K562 (cell line): ENCODE measurements around the gene NTRK3. TPM values are rescaled to one million over a fixed set of nuclear protein-coding genes. Genes with fewer than 3 reads are reported as not detected.

ENCODE experiments used
- ATAC-seq: fragments of 200-7000 bp; cut with Tn5 transposase; 3 replicates; pipeline ENCODE4 v1.9.1; 2020; ENCODE audit warnings: moderate library complexity
- BruUV-seq: library from RNA; stranded (reverse); fragments of 400-500 nt; replicated peaks from 2 replicates; lab custom pipeline; 2021; lab: Mats Ljungman, UMichigan
- CTCF ChIA-PET: fragments of 300-600 bp; formaldehyde crosslinking; extraction: SDS; loops from one replicate; lab custom pipeline; 2021; ENCODE audit warnings: low intra/inter-chr PET ratio; lab: Yijun Ruan, JAX
- POLR2A ChIA-PET: fragments of 300-600, 350-650 bp; sonication (Branson Sonifier 250); formaldehyde crosslinking; extraction: SDS; loops from one replicate; lab custom pipeline; 2021; ENCODE audit warnings: antibody characterized with exemption, inconsistent platforms; lab: Yijun Ruan, JAX
- DNase-seq, 4 experiments: peaks; one replicate each; pipeline versions ENCODE4 v3.0.0 to v3.0.0-alpha.2; 2011 to 2018; ENCODE audit warnings: low spot score in 3 of 4, mixed read lengths in 3 of 4; ENCODE audit errors: extremely low read depth in 1 of 4
- FAIRE-seq: peaks from 2 replicates; lab custom pipeline; 2011; peaks lifted over from hg19 to GRCh38; lab: Jason Lieb, UNC
- H2AFZ ChIP-seq: 2 replicates; pipeline ENCODE4 v1.6.0; 2011; ENCODE audit warnings: low read depth, low read length, control low read depth, inconsistent platforms
- H3K27ac ChIP-seq: fragments of 200-600 bp; 3 replicates; pipeline ENCODE4 v1.8.0; 2011; ENCODE audit warnings: low read depth, mild to moderate bottlenecking, control low read depth, inconsistent platforms, low read length, moderate library complexity, mixed read lengths; ENCODE audit errors: extremely low read depth
- H3K27me3 ChIP-seq, 2 experiments: fragments of 300-600 bp in 1 of 2; 2 replicates in 1 of 2; 3 replicates in 1 of 2; pipeline versions ENCODE4 v1.6.0 to v1.8.0; 2011; ENCODE audit warnings: inconsistent platforms in 2 of 2, low read length in 2 of 2, mild to moderate bottlenecking in 1 of 2, mixed read lengths in 1 of 2, moderate library complexity in 1 of 2; ENCODE audit not compliant: control insufficient read depth in 2 of 2, insufficient read depth in 2 of 2
- H3K36me3 ChIP-seq: fragments of 300-600 bp; 3 replicates; pipeline ENCODE4 v1.8.0; 2011; ENCODE audit warnings: mild to moderate bottlenecking, low read length, inconsistent platforms; ENCODE audit not compliant: control insufficient read depth, insufficient read depth
- H3K4me1 ChIP-seq, 2 experiments: fragments of 200-600 bp in 1 of 2; replicated peaks in 1 of 2; 2 replicates in 1 of 2; 3 replicates in 1 of 2; pipeline versions ENCODE4 v1.5.1 to v1.8.0; 2011; ENCODE audit warnings: inconsistent platforms in 2 of 2, low read length in 2 of 2, mild to moderate bottlenecking in 1 of 2, mixed read lengths in 1 of 2, moderate library complexity in 1 of 2; ENCODE audit not compliant: control insufficient read depth in 2 of 2, insufficient read depth in 2 of 2
- H3K4me2 ChIP-seq: 2 replicates; pipeline ENCODE4 v1.6.1; 2011; ENCODE audit warnings: low read length, control low read depth, inconsistent platforms, mixed read lengths; ENCODE audit not compliant: insufficient read depth
- H3K4me3 ChIP-seq: fragments of 200-600 bp; sonication (generic), shearing (Covaris generic); 2 replicates; pipeline ENCODE4 v1.5.1; 2016; ENCODE audit warnings: control low read depth, inconsistent platforms
- H3K79me2 ChIP-seq: fragments of 200-600 bp; 3 replicates; pipeline ENCODE4 v1.8.0; 2011; ENCODE audit warnings: low read length, inconsistent platforms; ENCODE audit not compliant: control insufficient read depth, insufficient read depth
- H3K9ac ChIP-seq, 2 experiments: 2 replicates each; pipeline versions ENCODE4 v1.6.0 to v1.6.1; 2011; ENCODE audit warnings: low read depth in 2 of 2, low read length in 2 of 2, control low read depth in 1 of 2, inconsistent platforms in 1 of 2, mild to moderate bottlenecking in 1 of 2, mixed read lengths in 1 of 2; ENCODE audit not compliant: insufficient read depth in 1 of 2
- H3K9me1 ChIP-seq: one replicate; pipeline ENCODE4 v1.6.0; 2011; ENCODE audit warnings: inconsistent platforms, mild to moderate bottlenecking, low read length, moderate library complexity; ENCODE audit not compliant: control insufficient read depth, insufficient read depth
- H3K9me3 ChIP-seq: replicated peaks from 2 replicates; pipeline ENCODE4 v1.5.1; 2011; ENCODE audit warnings: low read depth, low read length, inconsistent platforms; ENCODE audit not compliant: control insufficient read depth, insufficient read depth
- H4K20me1 ChIP-seq: replicated peaks from 2 replicates; pipeline ENCODE4 v1.6.1; 2011; ENCODE audit warnings: low read length, inconsistent platforms, mixed read lengths; ENCODE audit not compliant: control insufficient read depth, insufficient read depth
- E2F1 ChIP-seq: sonication (generic); formaldehyde crosslinking; IDR thresholded peaks from 2 replicates; pipeline ENCODE4 v1.8.1; 2023; ENCODE audit warnings: mild to moderate bottlenecking, missing genetic modification reagents, moderate library complexity
- ETV5 ChIP-seq: sonication (generic); formaldehyde crosslinking; IDR thresholded peaks from 2 replicates; pipeline ENCODE4 v1.4.0; 2020; ENCODE audit warnings: low read depth, mild to moderate bottlenecking, missing genetic modification reagents
- HIVEP1 ChIP-seq: fragments of 250-450 bp; sonication (Bioruptor Pico); IDR thresholded peaks from 2 replicates; pipeline ENCODE4 v1.4.0; 2020; ENCODE audit warnings: mild to moderate bottlenecking
- NONO ChIP-seq, 2 experiments: fragments of 200-400 bp in 1 of 2; fragments of 450-650 bp in 1 of 2; formaldehyde crosslinking in 1 of 2; IDR thresholded peaks; 2 replicates each; pipeline ENCODE4 v1.6.1; 2017; ENCODE audit warnings: low read depth in 2 of 2, mild to moderate bottlenecking in 2 of 2, moderate library complexity in 2 of 2, low read length in 1 of 2
- PBX2 ChIP-seq, 2 experiments: IDR thresholded peaks in 1 of 2; conservative IDR thresholded peaks in 1 of 2; 2 replicates each; pipeline ENCODE4 v1.6.1; 2016; ENCODE audit warnings: low read depth in 2 of 2, mild to moderate bottlenecking in 1 of 2, missing compliant biosample characterization in 1 of 2, missing genetic modification characterization in 1 of 2, moderate library complexity in 1 of 2
- WGBS: fragments of 100-300 bp; shearing (Covaris generic); methylation state at CpG from one replicate; pipeline ENCODE4 v1.1.6; 2016; ENCODE audit warnings: low coverage, mixed read lengths; ENCODE audit not compliant: insufficient coverage; ENCODE audit errors: missing lambda C conversion rate; 5-methylcytosine and 5-hydroxymethylcytosine counted together
- in situ Hi-C: fragments of 300-500 bp; cut with MboI; formaldehyde crosslinking; loops from 4 replicates; pipeline ENCODE4 v1.15.0; 2018; ENCODE audit warnings: inconsistent platforms, mixed read lengths
- intact Hi-C: fragments of 100-400 bp; cut with micrococcal nuclease; formaldehyde crosslinking; loops from 2 replicates; pipeline ENCODE4 v1.14.2; 2022
- polyA plus RNA-seq, 8 experiments: library from polyadenylated mRNA; depleted of rRNA in 4 of 8; stranded (reverse) in 5 of 8; unstranded in 3 of 8; fragments of >200 nt; fragmentation: Nextera tagmentation in 2 of 8; fragmentation: Illumina TruSeq in 1 of 8; extraction: Ambion mirVana in 2 of 8; extraction: Trizol in 1 of 8; gene quantifications; 2 replicates each; pipeline versions ENCODE4 v1.2.1 to v1.2.3, GENCODE V29; 2011 to 2014; ENCODE audit warnings: inconsistent platforms in 1 of 8, missing spikeins in 1 of 8
- total RNA-seq, 7 experiments: library from RNA; depleted of rRNA in 6 of 7; stranded (reverse); fragments of >200 nt in 6 of 7; fragmentation: Illumina TruSeq in 2 of 7; extraction: Trizol in 2 of 7; gene quantifications; 2 replicates each; pipeline versions ENCODE4 v1.2.1 to v1.2.3, GENCODE V29; 2011 to 2021; ENCODE audit warnings: low replicate concordance in 1 of 7
- TF ChIP-seq, protein P1 (sequence below), 3 experiments: fragments of 200-800 bp in 1 of 3; sonication (Bioruptor generic) in 1 of 3; sonication (generic) in 1 of 3; formaldehyde crosslinking in 1 of 3; IDR thresholded peaks; 2 replicates each; pipeline versions ENCODE4 v1.6.1 to v1.8.0; 2016 to 2022; ENCODE audit warnings: mild to moderate bottlenecking in 2 of 3, missing compliant biosample characterization in 2 of 3, missing genetic modification characterization in 2 of 3, missing genetic modification reagents in 1 of 3

The NTRK3 gene
- total and polyA plus RNA-seq, 9 of the 15 experiments (the other 6 are each of a cell fraction or from before 2014, with no cell fraction given) = 0.11 to 0.13 TPM; not detected in 7

- no peak for TF ChIP-seq HIVEP1 (CRISPR knock-in tag)
- no peak for TF ChIP-seq E2F1 (CRISPR knock-in tag)
- no peak for TF ChIP-seq PBX2 (CRISPR knock-in tag; IDR thresholded peaks at IDR 0.05; ENCODE audit: low read depth)
- no peak for TF ChIP-seq PBX2 (tag; conservative IDR thresholded peaks at IDR 0.05; ENCODE audit: low read depth)
- no peak for TF ChIP-seq NONO (IDR thresholded peaks at IDR 0.05; ENCODE audit: low read depth in 2 of 2, low read length in 1 of 2)
- no peak for TF ChIP-seq ETV5 (CRISPR knock-in tag)
- TF ChIP-seq, protein P1, sequence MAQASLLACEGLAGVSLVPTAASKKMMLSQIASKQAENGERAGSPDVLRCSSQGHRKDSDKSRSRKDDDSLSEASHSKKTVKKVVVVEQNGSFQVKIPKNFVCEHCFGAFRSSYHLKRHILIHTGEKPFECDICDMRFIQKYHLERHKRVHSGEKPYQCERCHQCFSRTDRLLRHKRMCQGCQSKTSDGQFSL (CRISPR knock-in tag; IDR thresholded peaks at IDR 0.05) = no peak
- TF ChIP-seq, protein P1 (tag; IDR thresholded peaks at IDR 0.05) = no peak
- TF ChIP-seq, all 486 proteins: peak for 0
- FAIRE-seq (no peak), DNase-seq (no peak), ATAC-seq (no peak)
- Histone ChIP-seq H3K9ac (no peak overlapping the region), H3K27me3 (no peaks in the 10 kb centered on the region), H3K27ac (no peak overlapping the region), H3K4me3 (no peak overlapping the region), H3K79me2 (no peaks in the 10 kb centered on the region), H3K9me1 (no peaks in the 10 kb centered on the region), H2AFZ (no peak overlapping the region), H3K36me3 (no peaks in the 10 kb centered on the region), H3K4me1 (no peaks in the 10 kb centered on the region), H3K9me3 (no peaks in the 10 kb centered on the region), H3K4me2 (no peak overlapping the region), H4K20me1 (no peaks in the 10 kb centered on the region)
- BruUV-seq = no TSS peak
- 9% methylated on average over 1 of the region's 1 CpG for WGBS
- CTCF ChIA-PET = no interaction called here
- POLR2A ChIA-PET = interaction anchor here (1.2 kb wide), 1 partner anchor 109 kb away, joined by 3 read pairs; no protein-coding TSS in a partner anchor
- in situ Hi-C loops (no loop called here), intact Hi-C loops (no loop called here)
Observed at GRCh38 chr15:87924433-87924832, 332.1 kb downstream of the NTRK3 start.
